ENCODE results near the gene CEP97.

GRCh38 chr3:101724329-101725193 is at the start of gene CEP97:
- TF ChIP-seq CTCF (IDR thresholded peaks at IDR 0.05) (no peak), POLR2A (IDR thresholded peaks at IDR 0.05) (no peak)

Data from right lobe of liver (tissue), 4 donors.